ENCODE data around the gene TGFB3.

GRCh38 chr14:75967866-75968265 lies 13.9 kb downstream of the TGFB3 start:
- no peak for TF ChIP-seq TAF1 (IDR thresholded peaks at IDR 0.05; ENCODE audit: borderline replicate concordance, insufficient read depth, low read length)
- no peak for TF ChIP-seq REST (IDR thresholded peaks at IDR 0.05; ENCODE audit: insufficient read depth in 1 of 2, low read depth in 2 of 2, low read length in 2 of 2)
- TF ChIP-seq SIN3A (IDR thresholded peaks at IDR 0.05; ENCODE audit: borderline replicate concordance, insufficient read depth, low read length): no peak

Data from PFSK-1 (cell line).